Thoracic aorta (tissue), 2 donors: ENCODE data around the gene PSMC1. TPM values are rescaled to one million over a fixed set of nuclear protein-coding genes. Genes with fewer than 3 reads are reported as not detected.
"Not testable (repeated sequence)": the region's sequence is repeated elsewhere in the genome, so short reads cannot be mapped to it uniquely, and the experiment has no call there.

Experiments
- ATAC-seq: fragments of 150-250 bp; one replicate; pipeline ENCODE4 v1.8.0; 2017; ENCODE audit warnings: low read depth; ENCODE audit not compliant: insufficient number of reproducible peaks, low FRiP score
- DNase-seq: peaks from one replicate; pipeline ENCODE4 v3.0.0-alpha.2; 2020; ENCODE audit warnings: low spot score
- H3K27ac ChIP-seq, 2 donors: fragments of 200-600 bp; sonication (generic); 1 replicate in 1 of 2; 2 replicates in 1 of 2; pipeline ENCODE4 v1.5.1; 2016; ENCODE audit warnings: mild to moderate bottlenecking in 2 of 2, moderate library complexity in 2 of 2
- H3K27me3 ChIP-seq: fragments of 200-600 bp; sonication (generic); replicated peaks from 2 replicates; pipeline ENCODE4 v1.6.0; 2016; ENCODE audit warnings: mild to moderate bottlenecking; ENCODE audit not compliant: insufficient read depth
- H3K36me3 ChIP-seq: fragments of 200-600 bp; sonication (generic); one replicate; pipeline ENCODE4 v1.5.1; 2016
- H3K4me1 ChIP-seq, 2 donors: fragments of 200-600 bp; sonication (generic); 1 replicate in 1 of 2; 2 replicates in 1 of 2; pipeline versions ENCODE4 v1.5.1 to v1.6.0; 2016; ENCODE audit warnings: low read depth in 2 of 2, mild to moderate bottlenecking in 1 of 2; ENCODE audit not compliant: control insufficient read depth in 1 of 2
- H3K4me3 ChIP-seq: fragments of 200-600 bp; sonication (generic); 2 replicates; pipeline ENCODE4 v1.5.1; 2016; ENCODE audit warnings: mild to moderate bottlenecking
- H3K9me3 ChIP-seq: fragments of 200-600 bp; sonication (generic); 2 replicates; pipeline ENCODE4 v1.5.1; 2016
- total RNA-seq, 2 donors: library from RNA; depleted of rRNA; stranded (reverse); fragments of >200 nt; gene quantifications; one replicate each; pipeline versions ENCODE4 v1.1.0 to v1.2.3, GENCODE V29; 2016
- TF ChIP-seq, protein P1 (sequence below): fragments of 200-600 bp; sonication (generic); IDR thresholded peaks from one replicate; pipeline ENCODE4 v1.5.1; 2019; ENCODE audit warnings: antibody characterized with exemption

PSMC1 gene
- 100 to 1,000 TPM in 1 of 2 donors, 10 to 100 TPM in 1; 95.7 to 112 TPM for total RNA-seq

DNA sequence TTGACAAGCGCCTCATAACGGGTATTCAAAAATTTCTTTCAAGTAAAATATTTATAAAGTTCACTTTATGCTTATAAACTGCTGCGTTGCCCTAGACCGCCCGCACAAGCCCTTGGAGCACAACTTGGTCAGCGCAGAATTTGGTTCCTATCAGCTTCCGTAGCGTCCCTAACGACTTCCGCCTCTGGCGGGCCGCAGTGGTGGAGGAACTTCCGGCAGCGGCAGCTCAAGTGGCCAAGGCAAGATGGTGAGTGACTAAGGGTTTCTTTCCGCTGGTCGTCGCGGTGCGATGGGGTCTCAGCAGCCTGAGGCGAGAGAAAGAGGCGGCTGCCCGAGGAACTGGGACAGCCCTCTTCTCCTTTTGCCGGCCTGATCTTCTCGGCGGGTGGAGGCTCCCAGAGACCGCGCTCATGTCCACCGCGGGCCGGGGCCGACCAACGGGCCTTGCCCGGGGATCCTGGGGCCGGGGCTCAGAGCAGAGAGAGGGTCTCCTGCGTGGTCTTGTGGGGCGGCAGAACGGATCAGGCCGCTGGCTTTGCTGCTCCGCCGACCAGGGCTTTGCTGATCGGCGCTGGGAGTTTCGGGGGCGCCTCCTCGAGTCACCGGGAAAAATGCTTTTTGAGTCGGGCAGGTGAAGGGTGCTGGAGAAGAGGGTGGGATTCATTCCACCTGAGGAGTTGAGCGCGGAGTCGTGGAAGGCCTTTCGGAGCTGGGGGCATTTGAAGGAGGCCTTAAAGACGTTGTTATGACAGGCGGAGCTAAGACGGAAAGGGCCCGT, at the start of gene PSMC1:
Gene PSMC1 (plus strand): TSS at position 200 of the 778 bp plus-strand sequence. CDS start 45 bp downstream, at position 245.
- Histone ChIP-seq H3K27ac (peak within 1 kb of the TSS; percentile 75 to 82), H3K4me3 (peak within 1 kb of the TSS; percentile 86), H3K27me3 (no peaks in the 10 kb centered on the region), H3K9me3 (no peaks in the 10 kb centered on the region), H3K36me3 (peaks cover 9% of the 10 kb centered on the region), H3K4me1 (peaks cover 10 to 19% of the 10 kb centered on the region in 2 donors)
- ATAC-seq (peak; percentile 75), DNase-seq (peak; percentile 67)
- TF ChIP-seq, protein P1, sequence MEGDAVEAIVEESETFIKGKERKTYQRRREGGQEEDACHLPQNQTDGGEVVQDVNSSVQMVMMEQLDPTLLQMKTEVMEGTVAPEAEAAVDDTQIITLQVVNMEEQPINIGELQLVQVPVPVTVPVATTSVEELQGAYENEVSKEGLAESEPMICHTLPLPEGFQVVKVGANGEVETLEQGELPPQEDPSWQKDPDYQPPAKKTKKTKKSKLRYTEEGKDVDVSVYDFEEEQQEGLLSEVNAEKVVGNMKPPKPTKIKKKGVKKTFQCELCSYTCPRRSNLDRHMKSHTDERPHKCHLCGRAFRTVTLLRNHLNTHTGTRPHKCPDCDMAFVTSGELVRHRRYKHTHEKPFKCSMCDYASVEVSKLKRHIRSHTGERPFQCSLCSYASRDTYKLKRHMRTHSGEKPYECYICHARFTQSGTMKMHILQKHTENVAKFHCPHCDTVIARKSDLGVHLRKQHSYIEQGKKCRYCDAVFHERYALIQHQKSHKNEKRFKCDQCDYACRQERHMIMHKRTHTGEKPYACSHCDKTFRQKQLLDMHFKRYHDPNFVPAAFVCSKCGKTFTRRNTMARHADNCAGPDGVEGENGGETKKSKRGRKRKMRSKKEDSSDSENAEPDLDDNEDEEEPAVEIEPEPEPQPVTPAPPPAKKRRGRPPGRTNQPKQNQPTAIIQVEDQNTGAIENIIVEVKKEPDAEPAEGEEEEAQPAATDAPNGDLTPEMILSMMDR, result no peak

DNA sequence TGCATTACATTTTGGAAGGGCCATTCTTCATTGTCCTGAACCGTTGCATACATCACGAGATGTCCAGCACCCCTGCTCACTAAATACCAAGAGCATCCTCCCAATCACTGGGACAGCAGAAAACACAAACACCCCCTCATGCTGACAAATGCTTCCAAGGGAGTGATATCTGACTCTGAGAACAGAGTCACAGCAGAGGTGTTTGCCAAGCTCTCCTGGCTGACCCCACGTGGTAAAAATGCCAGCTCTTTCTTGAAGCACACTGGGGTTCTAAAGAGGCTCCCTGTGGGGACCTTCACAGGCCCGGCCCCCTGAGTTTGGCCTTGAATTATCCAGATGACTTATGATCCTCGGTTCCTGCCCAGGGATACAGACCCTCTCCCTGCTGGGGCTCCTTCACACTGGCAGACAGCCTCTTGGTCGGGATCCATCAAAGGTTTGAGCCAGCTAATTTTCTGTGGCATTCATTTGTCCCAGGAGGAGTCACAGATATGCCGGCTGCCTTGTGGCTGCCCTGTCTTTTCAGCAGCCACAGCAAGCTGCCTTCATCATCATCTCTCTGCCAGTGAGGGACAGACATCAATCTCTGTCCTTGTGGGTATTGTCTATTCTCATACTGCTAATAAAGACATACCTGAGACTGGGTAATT, 43.1 kb upstream of the PSMC1 start:
- H3K27ac ChIP-seq, result no peak overlapping the region
- H3K36me3 ChIP-seq, result no peaks in the 10 kb centered on the region
- no peaks in the 10 kb centered on the region for H3K9me3 ChIP-seq
- TF ChIP-seq, protein P1, result no peak
- H3K27me3 ChIP-seq, result no peaks in the 10 kb centered on the region
- no peak for ATAC-seq
- H3K4me3 ChIP-seq, result no peak overlapping the region
- no peaks in the 10 kb centered on the region for H3K4me1 ChIP-seq
- no peak for DNase-seq

DNA sequence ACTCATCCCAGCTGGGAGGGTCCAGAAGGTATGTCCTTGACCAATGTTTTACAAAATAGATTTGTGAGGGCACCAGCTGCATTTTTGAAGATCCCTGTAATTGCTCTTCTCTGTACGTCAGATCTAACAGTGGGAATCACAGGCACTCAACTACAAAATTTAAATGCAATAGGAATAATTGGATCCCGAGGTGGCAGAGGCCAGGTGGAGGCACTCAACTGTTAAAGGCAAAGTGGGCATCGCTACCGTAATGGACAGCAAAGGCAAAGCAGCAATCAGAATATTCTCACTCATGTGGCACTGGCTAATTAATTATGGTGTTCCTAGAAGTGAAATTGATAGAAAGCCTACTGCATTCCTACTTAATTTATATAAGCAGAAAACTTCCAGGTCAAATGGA, 27.9 kb upstream of the PSMC1 start:
- Histone ChIP-seq H3K4me3 (no peak overlapping the region), H3K27ac (no peak overlapping the region), H3K9me3 (no peaks in the 10 kb centered on the region), H3K4me1 (no peaks in the 10 kb centered on the region), H3K36me3 (no peaks in the 10 kb centered on the region), H3K27me3 (no peaks in the 10 kb centered on the region)
- DNase-seq (no peak), ATAC-seq (no peak)
- TF ChIP-seq, protein P1, result no peak

- H3K27me3 ChIP-seq, H3K9me3 ChIP-seq, ATAC-seq, H3K4me3 ChIP-seq, DNase-seq, H3K4me1 ChIP-seq, H3K27ac ChIP-seq, H3K36me3 ChIP-seq: not testable (repeated sequence)
Measured at GRCh38 chr14:90229942-90230341, 26.4 kb upstream of the PSMC1 start.

- no peak for DNase-seq
- Histone ChIP-seq H3K27me3 (no peaks in the 10 kb centered on the region), H3K4me3 (no peak overlapping the region), H3K4me1 (no peaks in the 10 kb centered on the region), H3K36me3 (no peaks in the 10 kb centered on the region), H3K9me3 (peaks cover 28% of the 10 kb centered on the region), H3K27ac (no peak overlapping the region)
- no peak for ATAC-seq
- TF ChIP-seq, protein P1, result peak; percentile 84
Measured at GRCh38 chr14:90235179-90235976, 21.0 kb upstream of the PSMC1 start.
